IMR-90 (cell line): Measurements from ENCODE around the gene ALK. TPM values are rescaled to one million over a fixed set of nuclear protein-coding genes. Genes with fewer than 3 reads are reported as not detected.

Experiments used
- ATAC-seq: fragments of 200-7000 bp; cut with Tn5 transposase; 2 replicates; pipeline ENCODE4 v1.9.1; 2020; ENCODE audit warnings: low read depth, mild to moderate bottlenecking, moderate library complexity
- BruUV-seq: library from RNA; stranded (reverse); fragments of 400-500 nt; replicated peaks from 2 replicates; lab custom pipeline; 2021; lab: Mats Ljungman, UMichigan
- CTCF ChIA-PET: fragments of 300-600 bp; formaldehyde crosslinking; extraction: SDS; loops from one replicate; lab custom pipeline; 2021; ENCODE audit warnings: antibody characterized with exemption; lab: Yijun Ruan, JAX
- POLR2A ChIA-PET: fragments of 300-600 bp; sonication (Branson Sonifier 250); formaldehyde crosslinking; loops from one replicate; lab custom pipeline; 2022; ENCODE audit warnings: antibody characterized with exemption; ENCODE audit not compliant: unreplicated experiment; lab: Charles Lee
- DNase-seq: peaks from one replicate; pipeline ENCODE4 v3.0.0; 2013
- H2AFZ ChIP-seq: replicated peaks from 2 replicates; pipeline ENCODE3; 2013; ENCODE audit warnings: low read length, mild to moderate bottlenecking; ENCODE audit not compliant: poor library complexity
- H2AK5ac ChIP-seq: 2 replicates; pipeline ENCODE4 v1.6.1; 2013; ENCODE audit warnings: low read depth, low read length, inconsistent platforms
- H2AK9ac ChIP-seq: replicated peaks from 2 replicates; pipeline ENCODE3; 2013; ENCODE audit warnings: mild to moderate bottlenecking, low read depth, low read length, moderate library complexity; ENCODE audit not compliant: poor library complexity
- H2BK120ac ChIP-seq: 2 replicates; pipeline ENCODE4 v1.6.1; 2013; ENCODE audit warnings: low read depth, low read length, inconsistent platforms
- H2BK15ac ChIP-seq: 3 replicates; pipeline ENCODE4 v1.6.1; 2013; ENCODE audit warnings: low read depth, low read length, inconsistent platforms
- H2BK20ac ChIP-seq: 2 replicates; pipeline ENCODE4 v1.6.1; 2013; ENCODE audit warnings: low read depth, mild to moderate bottlenecking, inconsistent platforms, low read length, moderate library complexity
- H2BK5ac ChIP-seq: 2 replicates; pipeline ENCODE4 v1.6.1; 2013; ENCODE audit warnings: mild to moderate bottlenecking, low read depth, low read length, inconsistent platforms; ENCODE audit not compliant: poor library complexity, severe bottlenecking
- H3K14ac ChIP-seq: replicated peaks from 2 replicates; pipeline ENCODE4 v1.6.1; 2013; ENCODE audit warnings: low read depth, low read length, inconsistent platforms
- H3K18ac ChIP-seq: 2 replicates; pipeline ENCODE4 v1.6.1; 2013; ENCODE audit warnings: low read depth, low read length, control low read depth
- H3K23ac ChIP-seq: 2 replicates; pipeline ENCODE4 v1.6.1; 2013; ENCODE audit warnings: low read depth, low read length, inconsistent platforms
- H3K27ac ChIP-seq: 2 replicates; pipeline ENCODE4 v1.5.1; 2013; ENCODE audit warnings: mild to moderate bottlenecking, control low read depth, low read length; ENCODE audit not compliant: insufficient read depth
- H3K27me3 ChIP-seq: 2 replicates; pipeline ENCODE4 v1.6.1; 2013; ENCODE audit warnings: low read length; ENCODE audit not compliant: control insufficient read depth, insufficient read depth
- H3K36me3 ChIP-seq: 2 replicates; pipeline ENCODE4 v1.6.1; 2013; ENCODE audit warnings: low read length, mixed read lengths; ENCODE audit not compliant: control insufficient read depth, insufficient read depth
- H3K4ac ChIP-seq: 2 replicates; pipeline ENCODE4 v1.6.1; 2013; ENCODE audit warnings: low read depth, low read length, inconsistent platforms
- H3K4me1 ChIP-seq: 2 replicates; pipeline ENCODE4 v1.6.1; 2013; ENCODE audit warnings: low read length, mixed read lengths; ENCODE audit not compliant: control insufficient read depth, insufficient read depth
- H3K4me2 ChIP-seq: 2 replicates; pipeline ENCODE4 v1.6.1; 2013; ENCODE audit warnings: low read depth, mild to moderate bottlenecking, control low read depth, low read length, moderate library complexity
- H3K4me3 ChIP-seq: 2 replicates; pipeline ENCODE4 v1.5.1; 2013; ENCODE audit warnings: low read depth, mild to moderate bottlenecking, control low read depth, low read length, moderate library complexity; ENCODE audit not compliant: insufficient read depth
- H3K56ac ChIP-seq: 2 replicates; pipeline ENCODE4 v1.6.1; 2013; ENCODE audit warnings: low read length, inconsistent platforms; ENCODE audit not compliant: insufficient read depth; ENCODE audit errors: extremely low read depth
- H3K79me1 ChIP-seq, 2 experiments: 2 replicates each; pipeline ENCODE4 v1.6.1; 2013; ENCODE audit warnings: low read length in 2 of 2, inconsistent platforms in 1 of 2, low read depth in 1 of 2
- H3K9ac ChIP-seq: 2 replicates; pipeline ENCODE4 v1.6.1; 2013; ENCODE audit warnings: low read depth, low read length, control low read depth
- H3K9me1 ChIP-seq: 2 replicates; pipeline ENCODE4 v1.6.1; 2013; ENCODE audit warnings: low read length, inconsistent platforms; ENCODE audit not compliant: insufficient read depth
- H3K9me3 ChIP-seq: 2 replicates; pipeline ENCODE4 v1.6.1; 2013; ENCODE audit warnings: low read length; ENCODE audit not compliant: control insufficient read depth, insufficient read depth
- H4K20me1 ChIP-seq: 2 replicates; pipeline ENCODE4 v1.6.1; 2013; ENCODE audit warnings: low read length, inconsistent platforms; ENCODE audit not compliant: insufficient read depth
- H4K5ac ChIP-seq: 2 replicates; pipeline ENCODE4 v1.6.1; 2013; ENCODE audit warnings: mild to moderate bottlenecking, low read depth, low read length, control low read depth
- H4K8ac ChIP-seq, 2 experiments: 2 replicates each; pipeline ENCODE4 v1.6.1; 2013; ENCODE audit warnings: low read depth in 2 of 2, low read length in 2 of 2, control low read depth in 1 of 2, inconsistent platforms in 1 of 2
- H4K91ac ChIP-seq: 2 replicates; pipeline ENCODE4 v1.6.1; 2013; ENCODE audit warnings: low read depth, low read length, inconsistent platforms; ENCODE audit not compliant: insufficient read depth
- BHLHE40 ChIP-seq: fragments of 150-350 bp; IDR thresholded peaks from 2 replicates; pipeline ENCODE4 v1.6.1; 2016; ENCODE audit warnings: mild to moderate bottlenecking, low read depth, low read length
- CEBPB ChIP-seq: IDR thresholded peaks from 2 replicates; pipeline ENCODE4 v1.6.1; 2012; ENCODE audit warnings: low read depth, low read length, improper control_type of control experiment
- CHD1 ChIP-seq: IDR thresholded peaks from 2 replicates; pipeline ENCODE4 v1.6.1; 2012; ENCODE audit warnings: low read depth, low read length, improper control_type of control experiment
- CTCF ChIP-seq: conservative IDR thresholded peaks from 2 replicates; pipeline ENCODE4 v1.5.1; 2012; ENCODE audit warnings: mild to moderate bottlenecking, low read depth, low read length, improper control_type of control experiment
- ELK1 ChIP-seq: fragments of 150-350 bp; IDR thresholded peaks from 2 replicates; pipeline ENCODE4 v1.6.1; 2016; ENCODE audit warnings: low read depth, mild to moderate bottlenecking, low read length, moderate library complexity, borderline replicate concordance
- FOS ChIP-seq: fragments of 150-350 bp; IDR thresholded peaks from 2 replicates; pipeline ENCODE4 v1.6.1; 2016; ENCODE audit warnings: low read depth, low read length
- MAFK ChIP-seq: IDR thresholded peaks from 2 replicates; pipeline ENCODE4 v1.6.1; 2012; ENCODE audit warnings: low read depth, low read length, improper control_type of control experiment
- MAZ ChIP-seq: IDR thresholded peaks from 2 replicates; pipeline ENCODE4 v1.6.1; 2012; ENCODE audit warnings: low read depth, mild to moderate bottlenecking, low read length, improper control_type of control experiment, moderate library complexity, borderline replicate concordance
- MXI1 ChIP-seq: IDR thresholded peaks from 2 replicates; pipeline ENCODE4 v1.6.1; 2012; ENCODE audit warnings: low read depth, mild to moderate bottlenecking, low read length, moderate library complexity, borderline replicate concordance
- NFE2L2 ChIP-seq: fragments of 150-350 bp; IDR thresholded peaks from 2 replicates; pipeline ENCODE4 v1.6.1; 2016; ENCODE audit warnings: low read depth, mild to moderate bottlenecking, low read length
- POLR2A ChIP-seq: IDR thresholded peaks from 2 replicates; pipeline ENCODE4 v1.6.1; 2012; ENCODE audit warnings: mild to moderate bottlenecking, low read depth, low read length
- RAD21 ChIP-seq: IDR thresholded peaks from 2 replicates; pipeline ENCODE4 v1.6.1; 2012; ENCODE audit warnings: low read length, improper control_type of control experiment
- RCOR1 ChIP-seq: IDR thresholded peaks from 2 replicates; pipeline ENCODE4 v1.6.1; 2012; ENCODE audit warnings: mild to moderate bottlenecking, low read length, improper control_type of control experiment; ENCODE audit not compliant: insufficient replicate concordance
- RFX5 ChIP-seq: IDR thresholded peaks from 2 replicates; pipeline ENCODE4 v1.8.0; 2012; ENCODE audit warnings: low read depth, mild to moderate bottlenecking, low read length, moderate library complexity
- SMC3 ChIP-seq: fragments of 150-350 bp; IDR thresholded peaks from 2 replicates; pipeline ENCODE4 v1.6.1; 2016; ENCODE audit warnings: low read depth, mild to moderate bottlenecking, antibody characterized with exemption, low read length, moderate library complexity
- USF2 ChIP-seq: fragments of 150-350 bp; IDR thresholded peaks from 2 replicates; pipeline ENCODE4 v1.6.1; 2017; ENCODE audit warnings: mild to moderate bottlenecking, antibody characterized with exemption, low read length, low read depth
- WGBS, 2 experiments: methylation state at CpG; one replicate each; pipeline versions ENCODE4 v1.1.5 to v1.1.7; 2013; ENCODE audit warnings: missing lambda C conversion rate in 2 of 2; ENCODE audit not compliant: insufficient read length in 1 of 2; ENCODE audit errors: extremely low coverage in 2 of 2; 5-methylcytosine and 5-hydroxymethylcytosine counted together
- dilution Hi-C: fragments of 300-500 bp; cut with HindIII; formaldehyde crosslinking; loops from one replicate; pipeline ENCODE4 v1.14.3; 2018; ENCODE audit warnings: low sequenced_read_pairs; ENCODE audit not compliant: unreplicated experiment
- in situ Hi-C: fragments of 300-500 bp; cut with MboI; formaldehyde crosslinking; loops from 3 replicates; pipeline ENCODE4 v1.14.3; 2019; ENCODE audit warnings: low sequenced_read_pairs, inconsistent platforms, mixed read lengths
- intact Hi-C: fragments of 100-400 bp; cut with micrococcal nuclease; formaldehyde crosslinking; loops from 2 replicates; pipeline ENCODE4 v1.10.0; 2022
- polyA plus RNA-seq, 3 experiments: library from polyadenylated mRNA; depleted of rRNA; stranded (reverse); fragments of >200 nt; gene quantifications; 2 replicates each; pipeline ENCODE4 v1.2.3, GENCODE V29; 2012; ENCODE audit warnings: low replicate concordance in 1 of 3
- total RNA-seq: library from RNA; depleted of rRNA; stranded (reverse); fragments of >200 nt; gene quantifications from 2 replicates; pipeline ENCODE4 v1.2.3, GENCODE V29; 2012

ALK gene
- total and polyA plus RNA-seq, 2 of the 4 experiments (the other 2 are of a cell fraction): not detected

GRCh38 chr2:29360016-29360784 is 561.2 kb downstream of the ALK start:
- H2AK5ac ChIP-seq: no peak overlapping the region
- TF ChIP-seq POLR2A (no peak), FOS (no peak), USF2 (no peak), CTCF (no peak), RFX5 (no peak), MXI1 (no peak), NFE2L2 (no peak), ELK1 (no peak), CEBPB (no peak), MAZ (no peak), SMC3 (no peak), RAD21 (no peak), BHLHE40 (no peak), CHD1 (no peak), RCOR1 (no peak), MAFK (no peak)
- H3K56ac ChIP-seq: no peak overlapping the region
- dilution Hi-C loops: no loop called here
- in situ Hi-C loops: no loop called here
- H3K9me3 ChIP-seq: no peaks in the 10 kb centered on the region
- H3K18ac ChIP-seq: no peak overlapping the region
- no peak overlapping the region for H2BK120ac ChIP-seq
- ChIA-PET CTCF (no interaction called here), POLR2A (no interaction called here)
- no peak overlapping the region for H3K4me3 ChIP-seq
- H2BK5ac ChIP-seq: no peak overlapping the region
- no peaks in the 10 kb centered on the region for H3K9me1 ChIP-seq
- H3K79me1 ChIP-seq: no peaks in the 10 kb centered on the region
- H2AFZ ChIP-seq: no peak overlapping the region
- no peaks in the 10 kb centered on the region for H3K36me3 ChIP-seq
- no peak overlapping the region for H3K4ac ChIP-seq
- BruUV-seq: no TSS peak
- no peak overlapping the region for H2BK20ac ChIP-seq
- no peak overlapping the region for H2AK9ac ChIP-seq
- H4K20me1 ChIP-seq: no peaks in the 10 kb centered on the region
- no peak overlapping the region for H3K27ac ChIP-seq
- no peak overlapping the region for H3K9ac ChIP-seq
- WGBS, 2 experiments: 0% methylated on average over 2 of the region's 3 CpGs; no CpG with 5 or more reads in 1 of the 2 experiments
- H3K14ac ChIP-seq: no peak overlapping the region
- intact Hi-C loops: no loop called here
- H4K91ac ChIP-seq: no peak overlapping the region
- DNase-seq (no peak), ATAC-seq (no peak)
- no peak overlapping the region for H3K23ac ChIP-seq
- no peak overlapping the region for H3K4me2 ChIP-seq
- no peak overlapping the region for H2BK15ac ChIP-seq
- H4K5ac ChIP-seq: no peak overlapping the region
- H3K4me1 ChIP-seq: no peaks in the 10 kb centered on the region
- H4K8ac ChIP-seq: no peak overlapping the region
- peaks cover 8% of the 10 kb centered on the region for H3K27me3 ChIP-seq
